22Rv1 (cell line): ENCODE results near the gene ENAH.

Source experiments
- ZFX ChIP-seq: fragments of 450-650 bp; IDR thresholded peaks from 2 replicates; pipeline ENCODE4 v1.6.1; 2017; ENCODE audit warnings: antibody characterized with exemption, borderline replicate concordance
- TF ChIP-seq, protein P1 (sequence below): fragments of 450-650 bp; IDR thresholded peaks from 2 replicates; pipeline ENCODE4 v1.5.1; 2017; ENCODE audit warnings: mild to moderate bottlenecking

DNA sequence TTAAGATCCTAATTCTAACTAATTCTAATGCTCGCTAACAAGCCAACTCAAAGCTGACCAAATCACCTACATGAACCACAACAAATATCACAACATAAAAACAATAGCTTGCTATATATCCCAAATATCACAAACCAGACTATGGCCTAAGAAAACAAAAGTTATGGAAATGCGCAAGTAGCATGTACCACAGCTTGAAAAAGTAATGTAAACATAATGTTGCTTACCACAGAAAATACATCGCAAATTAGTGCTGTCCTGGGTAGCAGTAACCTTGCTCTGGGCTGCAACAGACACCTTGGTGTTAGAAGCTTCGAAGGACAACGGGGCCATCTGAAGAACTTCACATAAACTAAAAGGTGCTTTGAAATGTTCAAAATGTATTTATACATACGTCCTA, 117.6 kb downstream of the ENAH start:
- TF ChIP-seq, protein P1, sequence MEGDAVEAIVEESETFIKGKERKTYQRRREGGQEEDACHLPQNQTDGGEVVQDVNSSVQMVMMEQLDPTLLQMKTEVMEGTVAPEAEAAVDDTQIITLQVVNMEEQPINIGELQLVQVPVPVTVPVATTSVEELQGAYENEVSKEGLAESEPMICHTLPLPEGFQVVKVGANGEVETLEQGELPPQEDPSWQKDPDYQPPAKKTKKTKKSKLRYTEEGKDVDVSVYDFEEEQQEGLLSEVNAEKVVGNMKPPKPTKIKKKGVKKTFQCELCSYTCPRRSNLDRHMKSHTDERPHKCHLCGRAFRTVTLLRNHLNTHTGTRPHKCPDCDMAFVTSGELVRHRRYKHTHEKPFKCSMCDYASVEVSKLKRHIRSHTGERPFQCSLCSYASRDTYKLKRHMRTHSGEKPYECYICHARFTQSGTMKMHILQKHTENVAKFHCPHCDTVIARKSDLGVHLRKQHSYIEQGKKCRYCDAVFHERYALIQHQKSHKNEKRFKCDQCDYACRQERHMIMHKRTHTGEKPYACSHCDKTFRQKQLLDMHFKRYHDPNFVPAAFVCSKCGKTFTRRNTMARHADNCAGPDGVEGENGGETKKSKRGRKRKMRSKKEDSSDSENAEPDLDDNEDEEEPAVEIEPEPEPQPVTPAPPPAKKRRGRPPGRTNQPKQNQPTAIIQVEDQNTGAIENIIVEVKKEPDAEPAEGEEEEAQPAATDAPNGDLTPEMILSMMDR = no peak
- TF ChIP-seq ZFX = no peak
